NB4 (cell line): ENCODE results near the gene SENP3.

ENCODE experiments used
- DNase-seq: peaks from one replicate; pipeline ENCODE4 v3.0.0; 2010; ENCODE audit warnings: low read depth
- H3K4me3 ChIP-seq: one replicate; pipeline ENCODE4 v1.5.1; 2011; ENCODE audit warnings: mild to moderate bottlenecking, low read depth, low read length, moderate library complexity
- MYC ChIP-seq: IDR thresholded peaks from 2 replicates; pipeline ENCODE4 v1.6.1; 2011; ENCODE audit warnings: low read depth, low read length
- POLR2A ChIP-seq: IDR thresholded peaks from 2 replicates; pipeline ENCODE4 v1.6.1; 2011; ENCODE audit warnings: mild to moderate bottlenecking; ENCODE audit not compliant: insufficient read length; ENCODE audit errors: extremely low read depth
- TF ChIP-seq, protein P1 (sequence below): IDR thresholded peaks from 2 replicates; pipeline ENCODE4 v1.6.1; 2011; ENCODE audit warnings: low read depth, low read length
- TF ChIP-seq, protein P2 (sequence below): IDR thresholded peaks from one replicate; pipeline ENCODE4 v1.5.1; 2012; ENCODE audit warnings: low read depth, low read length

The SENP3 gene

DNA sequence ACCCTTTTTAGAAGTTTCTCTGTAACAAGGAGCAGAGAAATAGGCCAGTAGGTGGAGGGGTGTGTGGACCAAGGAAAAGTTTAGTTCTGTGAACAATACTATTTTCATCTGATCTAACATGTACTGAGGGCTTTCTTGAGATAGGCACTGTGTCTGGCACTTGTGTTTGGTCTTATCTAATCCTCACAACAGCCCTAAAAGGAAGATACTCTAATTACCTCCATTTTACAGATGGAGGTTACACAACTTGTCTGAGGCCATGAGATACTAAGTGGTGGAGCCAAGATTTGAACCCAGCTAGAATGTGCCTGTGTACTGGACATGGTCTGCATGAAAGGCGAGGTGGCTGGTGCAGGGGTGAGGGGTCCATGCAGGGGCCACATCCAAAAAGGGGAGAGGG lies 8.4 kb upstream of the SENP3 start:
- TF ChIP-seq POLR2A: no peak
- TF ChIP-seq, protein P1, sequence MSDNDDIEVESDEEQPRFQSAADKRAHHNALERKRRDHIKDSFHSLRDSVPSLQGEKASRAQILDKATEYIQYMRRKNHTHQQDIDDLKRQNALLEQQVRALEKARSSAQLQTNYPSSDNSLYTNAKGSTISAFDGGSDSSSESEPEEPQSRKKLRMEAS: no peak
- TF ChIP-seq MYC: no peak
- TF ChIP-seq, protein P2, sequence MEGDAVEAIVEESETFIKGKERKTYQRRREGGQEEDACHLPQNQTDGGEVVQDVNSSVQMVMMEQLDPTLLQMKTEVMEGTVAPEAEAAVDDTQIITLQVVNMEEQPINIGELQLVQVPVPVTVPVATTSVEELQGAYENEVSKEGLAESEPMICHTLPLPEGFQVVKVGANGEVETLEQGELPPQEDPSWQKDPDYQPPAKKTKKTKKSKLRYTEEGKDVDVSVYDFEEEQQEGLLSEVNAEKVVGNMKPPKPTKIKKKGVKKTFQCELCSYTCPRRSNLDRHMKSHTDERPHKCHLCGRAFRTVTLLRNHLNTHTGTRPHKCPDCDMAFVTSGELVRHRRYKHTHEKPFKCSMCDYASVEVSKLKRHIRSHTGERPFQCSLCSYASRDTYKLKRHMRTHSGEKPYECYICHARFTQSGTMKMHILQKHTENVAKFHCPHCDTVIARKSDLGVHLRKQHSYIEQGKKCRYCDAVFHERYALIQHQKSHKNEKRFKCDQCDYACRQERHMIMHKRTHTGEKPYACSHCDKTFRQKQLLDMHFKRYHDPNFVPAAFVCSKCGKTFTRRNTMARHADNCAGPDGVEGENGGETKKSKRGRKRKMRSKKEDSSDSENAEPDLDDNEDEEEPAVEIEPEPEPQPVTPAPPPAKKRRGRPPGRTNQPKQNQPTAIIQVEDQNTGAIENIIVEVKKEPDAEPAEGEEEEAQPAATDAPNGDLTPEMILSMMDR: no peak
- no peak for DNase-seq
- no peak overlapping the region for H3K4me3 ChIP-seq

DNA sequence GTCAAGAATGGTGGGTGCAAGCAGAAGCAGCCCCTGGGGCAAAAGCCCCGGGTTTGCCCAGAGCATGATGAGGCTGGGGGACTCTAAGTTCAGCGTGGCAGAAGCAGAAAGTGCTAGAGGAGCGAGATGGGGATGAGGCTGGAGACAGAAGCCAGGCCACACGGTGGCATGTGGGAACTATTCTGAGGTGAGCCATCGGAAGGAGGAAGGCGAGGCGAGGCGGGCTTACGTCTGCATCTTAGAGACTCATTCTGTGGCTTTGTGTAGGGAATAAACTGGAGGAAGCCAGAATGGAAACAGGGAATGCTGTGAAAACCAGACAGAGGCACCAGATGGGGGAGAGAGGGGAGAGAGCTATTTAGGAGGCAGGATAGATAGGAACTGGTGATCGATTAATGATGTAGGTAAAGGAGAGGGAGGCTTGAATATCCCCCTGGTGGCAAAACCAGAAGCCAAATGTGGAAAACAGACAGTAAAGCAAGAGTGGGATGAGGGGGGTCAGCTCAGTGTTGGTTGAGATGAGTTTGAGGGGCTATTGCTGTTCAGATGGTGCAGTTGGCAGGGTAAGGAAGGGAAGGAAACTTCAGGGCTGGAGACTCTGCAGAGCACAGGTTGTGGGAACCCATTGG lies 6.3 kb upstream of the SENP3 start:
- H3K4me3 ChIP-seq: no peak overlapping the region
- DNase-seq: no peak
- no peak for TF ChIP-seq POLR2A

DNA sequence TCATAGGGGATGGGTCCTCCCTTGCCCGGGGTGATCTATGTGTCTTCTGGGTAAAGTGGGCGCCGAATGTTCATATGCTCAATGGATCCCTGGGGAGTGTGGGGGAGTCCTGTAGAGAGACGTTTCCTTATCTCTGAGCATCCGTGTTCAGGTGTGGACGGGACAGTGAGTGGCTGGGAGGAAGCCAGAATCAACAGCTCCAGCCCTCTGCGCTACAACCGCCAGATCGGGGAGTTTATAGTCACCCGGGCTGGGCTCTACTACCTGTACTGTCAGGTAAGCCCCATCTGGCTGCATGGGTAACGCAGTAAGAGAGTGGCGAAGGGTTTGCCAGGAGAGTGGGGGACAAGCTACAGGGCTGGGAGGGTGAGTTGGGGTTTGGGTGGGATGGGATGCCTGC lies 5.1 kb upstream of the SENP3 start:
- no peak for DNase-seq
- TF ChIP-seq, protein P1: no peak
- no peak overlapping the region for H3K4me3 ChIP-seq

DNA sequence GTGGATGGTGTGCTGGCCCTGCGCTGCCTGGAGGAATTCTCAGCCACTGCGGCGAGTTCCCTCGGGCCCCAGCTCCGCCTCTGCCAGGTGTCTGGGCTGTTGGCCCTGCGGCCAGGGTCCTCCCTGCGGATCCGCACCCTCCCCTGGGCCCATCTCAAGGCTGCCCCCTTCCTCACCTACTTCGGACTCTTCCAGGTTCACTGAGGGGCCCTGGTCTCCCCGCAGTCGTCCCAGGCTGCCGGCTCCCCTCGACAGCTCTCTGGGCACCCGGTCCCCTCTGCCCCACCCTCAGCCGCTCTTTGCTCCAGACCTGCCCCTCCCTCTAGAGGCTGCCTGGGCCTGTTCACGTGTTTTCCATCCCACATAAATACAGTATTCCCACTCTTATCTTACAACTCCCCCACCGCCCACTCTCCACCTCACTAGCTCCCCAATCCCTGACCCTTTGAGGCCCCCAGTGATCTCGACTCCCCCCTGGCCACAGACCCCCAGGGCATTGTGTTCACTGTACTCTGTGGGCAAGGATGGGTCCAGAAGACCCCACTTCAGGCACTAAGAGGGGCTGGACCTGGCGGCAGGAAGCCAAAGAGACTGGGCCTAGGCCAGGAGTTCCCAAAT lies 4.5 kb upstream of the SENP3 start:
- no peak for DNase-seq
- no peak overlapping the region for H3K4me3 ChIP-seq
- TF ChIP-seq, protein P1: no peak
- TF ChIP-seq POLR2A: no peak
- TF ChIP-seq, protein P2: no peak
- no peak for TF ChIP-seq MYC

DNA sequence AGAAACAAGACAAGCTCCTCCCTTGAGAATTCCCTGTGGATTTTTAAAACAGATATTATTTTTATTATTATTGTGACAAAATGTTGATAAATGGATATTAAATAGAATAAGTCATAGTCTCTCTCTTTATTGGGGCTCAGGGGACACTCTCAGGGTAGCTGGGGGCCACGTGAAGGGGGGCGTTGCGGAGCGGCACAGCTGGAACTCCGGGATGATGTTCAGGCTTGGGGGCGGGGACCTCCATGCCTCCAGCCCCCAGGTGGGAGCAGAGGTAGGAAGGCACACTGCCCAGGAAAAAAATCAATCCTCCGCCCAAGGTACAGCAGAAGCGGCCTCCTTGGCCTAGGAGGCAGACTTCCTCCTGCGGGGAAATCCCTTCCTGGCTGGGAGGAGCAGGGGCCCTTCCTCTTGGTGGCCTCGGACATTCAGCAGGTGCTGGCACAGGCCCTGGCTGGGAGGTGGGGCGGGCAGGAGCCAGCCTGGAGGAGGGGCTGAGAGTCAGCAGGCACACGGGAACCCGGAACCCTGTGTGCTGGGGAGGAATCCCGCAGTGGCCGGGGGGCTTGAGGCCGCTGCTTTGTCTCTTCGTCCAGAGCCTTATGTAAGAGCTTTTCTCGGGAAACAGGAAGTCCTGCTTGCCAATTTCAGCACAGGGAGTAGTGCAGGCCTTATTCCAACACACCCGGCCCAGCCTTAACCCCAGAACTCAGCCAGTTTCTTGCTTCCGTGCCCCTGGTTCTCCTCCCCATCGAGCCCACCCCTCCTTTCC lies 3.8 kb upstream of the SENP3 start:
- H3K4me3 ChIP-seq: peak overlapping the region; percentile 48
- TF ChIP-seq, protein P2: no peak
- TF ChIP-seq POLR2A (peak; percentile 57), MYC (no peak)
- TF ChIP-seq, protein P1: no peak
- peak; percentile 91 for DNase-seq

DNA sequence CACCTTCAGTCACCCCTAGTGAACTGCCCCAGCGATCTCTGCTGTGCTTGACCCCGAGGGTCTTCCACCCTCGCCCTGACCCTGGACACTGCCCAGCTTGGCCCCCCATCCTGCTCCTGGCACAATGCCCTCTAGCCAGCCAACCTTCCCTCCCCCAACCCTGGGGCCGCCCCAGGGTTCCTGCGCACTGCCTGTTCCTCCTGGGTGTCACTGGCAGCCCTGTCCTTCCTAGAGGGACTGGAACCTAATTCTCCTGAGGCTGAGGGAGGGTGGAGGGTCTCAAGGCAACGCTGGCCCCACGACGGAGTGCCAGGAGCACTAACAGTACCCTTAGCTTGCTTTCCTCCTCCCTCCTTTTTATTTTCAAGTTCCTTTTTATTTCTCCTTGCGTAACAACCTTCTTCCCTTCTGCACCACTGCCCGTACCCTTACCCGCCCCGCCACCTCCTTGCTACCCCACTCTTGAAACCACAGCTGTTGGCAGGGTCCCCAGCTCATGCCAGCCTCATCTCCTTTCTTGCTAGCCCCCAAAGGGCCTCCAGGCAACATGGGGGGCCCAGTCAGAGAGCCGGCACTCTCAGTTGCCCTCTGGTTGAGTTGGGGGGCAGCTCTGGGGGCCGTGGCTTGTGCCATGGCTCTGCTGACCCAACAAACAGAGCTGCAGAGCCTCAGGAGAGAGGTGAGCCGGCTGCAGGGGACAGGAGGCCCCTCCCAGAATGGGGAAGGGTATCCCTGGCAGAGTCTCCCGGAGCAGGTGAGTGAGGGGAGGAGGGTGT lies 3.0 kb upstream of the SENP3 start, which contains the start of gene TNFSF13:
TNFSF13 (plus strand) TSS at position 207 of the 776 bp plus-strand sequence; CDS start at position 497, 290 bp downstream.
- DNase-seq: peak; percentile 79
- peak within 1 kb of the TSS; percentile 48 for H3K4me3 ChIP-seq
- TF ChIP-seq, protein P2: no peak
- TF ChIP-seq MYC: 0 out of 2 replicates have a peak, but pooled peaks have one; percentile 20
